Measurements from ENCODE around the gene PKNOX2.

PKNOX2 gene

GRCh38 chr11:125141178-125141577 lies 23.4 kb upstream of the PKNOX2 start:
- no peak overlapping the region for H3K4me3 ChIP-seq (replicated peaks in 1 of 2; ENCODE audit: low read depth in 2 of 2, low read length in 2 of 2)
- TF ChIP-seq CTCF (IDR thresholded peaks at IDR 0.05; ENCODE audit: low read depth, low read length): no peak
- no peak for DNase-seq (ENCODE audit: low read depth in 2 of 2)

GRCh38 chr11:125141686-125142535 lies 22.6 kb upstream of the PKNOX2 start:
- no peak overlapping the region for H3K4me3 ChIP-seq (replicated peaks in 1 of 2; ENCODE audit: low read depth in 2 of 2, low read length in 2 of 2)
- peak; percentile 45 to 46 for DNase-seq (ENCODE audit: low read depth in 2 of 2)
- TF ChIP-seq CTCF (IDR thresholded peaks at IDR 0.05; ENCODE audit: low read depth, low read length): peak; percentile 96

- DNase-seq (ENCODE audit: low read depth in 2 of 2): no peak
- H3K4me3 ChIP-seq (replicated peaks in 1 of 2; ENCODE audit: low read depth in 2 of 2, low read length in 2 of 2): no peak overlapping the region
- TF ChIP-seq CTCF (IDR thresholded peaks at IDR 0.05; ENCODE audit: low read depth, low read length): no peak
Observed at GRCh38 chr11:125146232-125146631, 18.3 kb upstream of the PKNOX2 start.

- no peak overlapping the region for H3K4me3 ChIP-seq (replicated peaks in 1 of 2; ENCODE audit: low read depth in 2 of 2, low read length in 2 of 2)
- DNase-seq (ENCODE audit: low read depth in 2 of 2): no peak
Observed at GRCh38 chr11:125147280-125147679, 17.3 kb upstream of the PKNOX2 start.

GRCh38 chr11:125148011-125148410 lies 16.5 kb upstream of the PKNOX2 start:
- no peak for TF ChIP-seq CTCF (IDR thresholded peaks at IDR 0.05; ENCODE audit: low read depth, low read length)
- DNase-seq (ENCODE audit: low read depth in 2 of 2): no peak
- no peak overlapping the region for H3K4me3 ChIP-seq (replicated peaks in 1 of 2; ENCODE audit: low read depth in 2 of 2, low read length in 2 of 2)

More at GRCh38 chr11:125147280-125147679, 17.3 kb upstream of the PKNOX2 start:
- TF ChIP-seq CTCF (IDR thresholded peaks at IDR 0.05; ENCODE audit: low read depth, low read length): no peak

GRCh38 chr11:125148743-125149142 lies 15.8 kb upstream of the PKNOX2 start:
- DNase-seq (ENCODE audit: low read depth in 2 of 2): no peak
- H3K4me3 ChIP-seq (replicated peaks in 1 of 2; ENCODE audit: low read depth in 2 of 2, low read length in 2 of 2): no peak overlapping the region
- TF ChIP-seq CTCF (IDR thresholded peaks at IDR 0.05; ENCODE audit: low read depth, low read length): no peak

All from cardiac fibroblast (primary cell).